Fibroblast of pulmonary artery (primary cell): ENCODE data around the gene PCBP2.

ENCODE experiments used
- DNase-seq: peaks from one replicate; pipeline ENCODE4 v3.0.0-alpha.2; 2010; ENCODE audit warnings: low read depth
- H3K4me3 ChIP-seq: replicated peaks from 2 replicates; pipeline ENCODE4 v1.5.1; 2011; ENCODE audit warnings: low read depth, mild to moderate bottlenecking, control low read depth, low read length, moderate library complexity
- TF ChIP-seq, protein P1 (sequence below): IDR thresholded peaks from 2 replicates; pipeline ENCODE4 v1.5.1; 2011; ENCODE audit warnings: mild to moderate bottlenecking, control low read depth, low read length, inconsistent platforms; ENCODE audit errors: missing control alignments

Gene PCBP2

DNA sequence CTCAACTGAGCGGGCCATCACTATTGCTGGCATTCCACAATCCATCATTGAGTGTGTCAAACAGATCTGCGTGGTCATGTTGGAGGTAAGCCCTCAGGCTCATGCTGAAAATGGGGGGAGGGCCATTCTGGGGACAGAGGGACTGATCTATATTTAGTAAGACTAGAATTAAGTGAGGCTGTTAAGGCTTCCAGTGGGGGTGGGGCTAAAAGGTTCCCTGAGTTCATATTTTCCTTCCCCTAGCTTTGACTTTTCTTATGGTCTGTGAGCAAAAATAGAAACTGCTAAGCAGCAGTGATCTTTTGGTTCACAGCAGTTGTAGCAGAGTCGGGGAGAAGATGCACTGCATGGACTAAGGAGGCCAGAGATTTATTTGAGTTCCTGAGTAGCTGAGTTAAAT, 9.2 kb downstream of the PCBP2 start:
- no peak overlapping the region for H3K4me3 ChIP-seq
- TF ChIP-seq, protein P1, sequence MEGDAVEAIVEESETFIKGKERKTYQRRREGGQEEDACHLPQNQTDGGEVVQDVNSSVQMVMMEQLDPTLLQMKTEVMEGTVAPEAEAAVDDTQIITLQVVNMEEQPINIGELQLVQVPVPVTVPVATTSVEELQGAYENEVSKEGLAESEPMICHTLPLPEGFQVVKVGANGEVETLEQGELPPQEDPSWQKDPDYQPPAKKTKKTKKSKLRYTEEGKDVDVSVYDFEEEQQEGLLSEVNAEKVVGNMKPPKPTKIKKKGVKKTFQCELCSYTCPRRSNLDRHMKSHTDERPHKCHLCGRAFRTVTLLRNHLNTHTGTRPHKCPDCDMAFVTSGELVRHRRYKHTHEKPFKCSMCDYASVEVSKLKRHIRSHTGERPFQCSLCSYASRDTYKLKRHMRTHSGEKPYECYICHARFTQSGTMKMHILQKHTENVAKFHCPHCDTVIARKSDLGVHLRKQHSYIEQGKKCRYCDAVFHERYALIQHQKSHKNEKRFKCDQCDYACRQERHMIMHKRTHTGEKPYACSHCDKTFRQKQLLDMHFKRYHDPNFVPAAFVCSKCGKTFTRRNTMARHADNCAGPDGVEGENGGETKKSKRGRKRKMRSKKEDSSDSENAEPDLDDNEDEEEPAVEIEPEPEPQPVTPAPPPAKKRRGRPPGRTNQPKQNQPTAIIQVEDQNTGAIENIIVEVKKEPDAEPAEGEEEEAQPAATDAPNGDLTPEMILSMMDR, result no peak
- DNase-seq, result no peak

DNA sequence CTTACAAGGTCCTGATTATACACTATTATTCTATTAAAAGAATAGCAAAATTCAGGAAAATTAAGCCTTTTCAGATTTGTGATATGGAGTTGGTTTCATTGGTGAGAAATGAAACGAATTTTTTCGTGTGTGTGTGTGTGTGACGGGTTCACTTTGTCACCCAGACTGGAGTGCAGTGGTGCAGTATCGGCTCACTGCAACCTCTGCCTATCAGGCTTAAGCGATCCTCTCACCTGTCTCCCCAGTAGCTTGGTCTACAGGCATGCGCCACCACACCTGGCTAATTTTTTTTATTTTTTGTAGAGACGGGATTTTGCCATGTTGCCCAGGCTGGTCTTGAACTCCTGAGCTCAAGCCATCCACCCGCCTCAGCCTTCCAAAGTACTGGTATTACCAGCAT, 9.7 kb downstream of the PCBP2 start:
- no peak for DNase-seq
- no peak overlapping the region for H3K4me3 ChIP-seq
- TF ChIP-seq, protein P1, result no peak

DNA sequence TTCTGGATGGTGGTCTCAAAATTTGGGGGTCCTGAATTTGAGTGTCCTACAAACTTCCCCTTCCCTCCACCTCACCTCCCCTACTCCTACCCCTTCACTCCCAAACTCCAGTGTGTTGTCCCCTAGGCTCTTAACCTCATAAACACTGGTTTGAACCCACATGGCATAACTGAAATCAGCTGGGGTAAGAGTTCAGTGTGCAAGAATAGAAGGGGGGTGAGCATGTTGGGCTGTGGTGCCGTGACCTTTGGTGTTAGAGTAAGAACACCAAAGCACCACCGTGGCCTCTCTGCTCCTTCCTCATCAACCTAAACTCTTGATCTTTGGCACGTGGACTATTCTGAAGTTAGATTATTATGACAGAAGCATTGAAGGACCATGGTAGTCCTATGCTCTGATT, 11.0 kb downstream of the PCBP2 start:
- H3K4me3 ChIP-seq, result no peak overlapping the region
- DNase-seq, result no peak
- TF ChIP-seq, protein P1, result no peak

DNA sequence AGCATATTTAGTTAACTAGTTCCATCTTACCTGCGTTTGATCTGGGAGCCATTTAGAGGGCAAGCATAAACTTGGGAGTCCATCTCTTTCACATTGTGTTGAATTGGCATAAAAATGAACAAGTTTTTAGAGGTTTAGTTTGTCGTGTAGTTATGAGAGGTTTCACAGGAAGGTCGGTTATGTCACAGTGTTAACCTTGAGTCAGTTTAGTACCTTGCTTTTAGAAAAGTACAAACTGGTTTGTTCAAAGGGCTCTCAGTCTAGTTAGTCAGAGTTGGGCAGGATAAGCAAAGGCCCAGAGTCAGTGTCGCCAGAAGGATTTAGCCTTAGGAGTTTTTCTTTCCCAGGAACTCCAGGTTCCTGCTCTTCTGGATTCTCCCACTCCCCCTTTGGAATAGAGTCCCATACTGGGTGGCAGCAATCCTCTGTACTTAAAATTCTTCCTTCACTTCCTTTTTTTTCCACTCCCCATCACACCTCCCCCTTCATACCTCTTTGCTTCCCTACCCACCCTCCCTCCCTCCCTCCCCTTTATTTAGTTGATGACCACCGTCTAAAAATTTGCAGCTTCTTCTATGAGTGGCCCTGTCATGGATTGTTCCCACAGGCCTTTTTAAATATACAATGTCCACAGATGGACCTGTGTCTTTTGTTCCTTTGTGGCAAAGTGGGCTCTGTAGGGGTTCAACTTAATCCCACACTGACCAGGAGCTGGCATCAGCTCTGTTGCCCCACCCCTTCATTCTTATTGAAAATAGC, 12.1 kb downstream of the PCBP2 start:
- no peak overlapping the region for H3K4me3 ChIP-seq
- TF ChIP-seq, protein P1, result no peak
- DNase-seq, result no peak

DNA sequence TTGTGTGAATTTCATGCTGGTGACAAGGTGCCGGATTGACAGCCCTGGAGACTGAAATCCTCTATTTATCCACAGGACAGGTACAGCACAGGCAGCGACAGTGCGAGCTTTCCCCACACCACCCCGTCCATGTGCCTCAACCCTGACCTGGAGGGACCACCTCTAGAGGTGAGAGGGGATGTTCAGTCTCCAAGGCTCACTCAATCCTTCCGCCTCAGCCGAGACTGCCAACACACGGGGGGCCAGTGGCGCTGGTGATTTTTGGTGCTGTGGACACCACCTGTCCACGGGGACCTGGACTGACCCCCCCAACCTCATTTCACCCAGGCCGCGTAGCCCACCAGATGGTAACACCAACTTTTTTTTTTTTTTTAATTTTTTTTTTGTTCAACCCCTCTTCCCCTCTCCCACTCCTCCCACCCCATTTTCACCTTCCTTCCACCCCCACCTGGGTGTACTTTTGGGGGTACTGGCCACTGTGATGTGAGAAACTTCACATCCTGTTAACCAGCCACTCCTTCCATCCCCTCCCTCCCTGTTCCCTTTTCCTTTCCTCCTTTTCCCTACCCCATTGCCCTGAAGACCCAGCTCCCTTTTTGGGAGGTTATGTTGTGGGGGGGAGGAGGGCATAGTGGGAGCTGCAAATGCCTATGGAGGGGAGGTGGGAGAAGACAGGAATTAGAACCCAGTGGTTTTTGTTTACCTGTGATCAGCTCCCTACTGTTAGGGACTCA, 12.9 kb downstream of the PCBP2 start:
- no peak for DNase-seq
- TF ChIP-seq, protein P1, result no peak
- H3K4me3 ChIP-seq, result no peak overlapping the region

DNA sequence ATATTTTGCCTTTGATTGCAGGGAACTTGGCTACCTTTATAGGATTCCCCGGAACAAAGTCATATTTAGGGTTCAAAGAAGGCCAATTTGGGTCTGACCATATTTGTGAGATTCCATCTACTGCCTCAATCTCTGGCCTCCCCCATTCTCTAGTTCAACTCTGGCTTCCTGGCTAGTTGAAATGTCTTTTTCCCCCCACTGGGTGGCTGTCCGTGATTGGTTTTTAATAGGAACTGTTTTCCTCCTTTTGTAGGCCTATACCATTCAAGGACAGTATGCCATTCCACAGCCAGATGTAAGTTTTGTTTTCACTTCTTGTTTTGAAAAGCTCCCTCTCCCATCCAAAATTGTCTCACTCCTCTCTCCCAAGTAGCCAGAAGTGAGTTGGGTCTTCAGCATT, 13.8 kb downstream of the PCBP2 start:
- no peak for DNase-seq
- H3K4me3 ChIP-seq, result no peak overlapping the region
- TF ChIP-seq, protein P1, result no peak
